HS-27A (cell line): ENCODE measurements around the gene WNK2.
"Not testable (repeated sequence)": the region's sequence is repeated elsewhere in the genome, so short reads cannot be mapped to it uniquely, and the experiment has no call there.

Experiments
- DNase-seq: peaks from one replicate; pipeline ENCODE4 v3.0.0-alpha.2; 2012; ENCODE audit warnings: low read depth, missing footprints

WNK2 gene

GRCh38 chr9:93308158-93308602, 124.2 kb downstream of the WNK2 start:
- DNase-seq = no peak

GRCh38 chr9:93308676-93309075, 124.7 kb downstream of the WNK2 start:
- no peak for DNase-seq

- no peak for DNase-seq
Observed at GRCh38 chr9:93309889-93310425, 126.0 kb downstream of the WNK2 start.

- no peak for DNase-seq
Observed at GRCh38 chr9:93315118-93315517, 131.2 kb downstream of the WNK2 start.

- DNase-seq = no peak
Observed at GRCh38 chr9:93315960-93316359, 132.0 kb downstream of the WNK2 start.

- DNase-seq = no peak
Observed at GRCh38 chr9:93316726-93317494, 133.0 kb downstream of the WNK2 start.

- DNase-seq = no peak
Observed at GRCh38 chr9:93317495-93318094, 133.7 kb downstream of the WNK2 start.

GRCh38 chr9:93318480-93318879, 134.5 kb downstream of the WNK2 start:
- DNase-seq = no peak

GRCh38 chr9:93319301-93319991, 135.5 kb downstream of the WNK2 start:
- DNase-seq = no peak

GRCh38 chr9:93319992-93320500, 136.1 kb downstream of the WNK2 start:
- DNase-seq = no peak

- no peak for DNase-seq
Observed at GRCh38 chr9:93320591-93321219, 136.8 kb downstream of the WNK2 start.

GRCh38 chr9:93321220-93321610, 137.3 kb downstream of the WNK2 start:
- DNase-seq = no peak

GRCh38 chr9:93323446-93323954, 139.6 kb downstream of the WNK2 start:
- not testable (repeated sequence) for DNase-seq

GRCh38 chr9:93324191-93324834, 140.4 kb downstream of the WNK2 start:
- DNase-seq = no peak

GRCh38 chr9:93325307-93326035, 141.5 kb downstream of the WNK2 start:
- DNase-seq = no peak

- DNase-seq = no peak
Observed at GRCh38 chr9:93326056-93326455, 142.1 kb downstream of the WNK2 start.

- no peak for DNase-seq
Observed at GRCh38 chr9:93326654-93327053, 142.7 kb downstream of the WNK2 start.

- no peak for DNase-seq
Observed at GRCh38 chr9:93329629-93330280, 145.8 kb downstream of the WNK2 start.

GRCh38 chr9:93332317-93332716, 148.4 kb downstream of the WNK2 start:
- no peak for DNase-seq

- no peak for DNase-seq
Observed at GRCh38 chr9:93336720-93337119, 152.8 kb downstream of the WNK2 start.
